GM03348 (cell line): ENCODE data around the gene NFIB.

Experiments
- DNase-seq: peaks from one replicate; pipeline ENCODE4 v3.0.0; 2012; ENCODE audit warnings: low spot score

Gene NFIB

GRCh38 chr9:14344941-14345353 is 31.0 kb upstream of the NFIB start:
- DNase-seq, result no peak

DNA sequence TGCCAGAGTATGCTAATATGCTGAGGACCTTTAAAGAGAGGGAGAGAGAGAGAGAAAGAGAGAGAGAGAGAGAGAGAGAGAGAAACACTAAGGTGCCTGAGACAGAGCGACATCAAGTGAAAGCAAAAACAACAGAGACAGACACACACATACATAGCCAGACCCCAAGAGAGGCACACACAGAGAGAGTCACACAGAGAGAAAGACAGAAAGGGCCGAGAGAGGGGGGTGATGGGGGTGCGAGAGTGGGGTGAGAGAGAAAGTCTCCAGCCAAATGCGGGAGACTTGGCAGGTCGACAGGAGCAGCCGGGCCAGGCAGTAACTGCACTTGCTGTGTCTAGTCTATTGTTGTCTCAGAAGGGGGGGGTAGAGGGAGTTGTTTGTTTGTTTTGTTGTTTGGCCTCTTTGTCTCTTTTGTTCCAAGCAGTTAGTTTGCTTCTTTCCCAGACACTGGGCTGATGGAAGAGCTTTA is 30.1 kb upstream of the NFIB start:
- no peak for DNase-seq

DNA sequence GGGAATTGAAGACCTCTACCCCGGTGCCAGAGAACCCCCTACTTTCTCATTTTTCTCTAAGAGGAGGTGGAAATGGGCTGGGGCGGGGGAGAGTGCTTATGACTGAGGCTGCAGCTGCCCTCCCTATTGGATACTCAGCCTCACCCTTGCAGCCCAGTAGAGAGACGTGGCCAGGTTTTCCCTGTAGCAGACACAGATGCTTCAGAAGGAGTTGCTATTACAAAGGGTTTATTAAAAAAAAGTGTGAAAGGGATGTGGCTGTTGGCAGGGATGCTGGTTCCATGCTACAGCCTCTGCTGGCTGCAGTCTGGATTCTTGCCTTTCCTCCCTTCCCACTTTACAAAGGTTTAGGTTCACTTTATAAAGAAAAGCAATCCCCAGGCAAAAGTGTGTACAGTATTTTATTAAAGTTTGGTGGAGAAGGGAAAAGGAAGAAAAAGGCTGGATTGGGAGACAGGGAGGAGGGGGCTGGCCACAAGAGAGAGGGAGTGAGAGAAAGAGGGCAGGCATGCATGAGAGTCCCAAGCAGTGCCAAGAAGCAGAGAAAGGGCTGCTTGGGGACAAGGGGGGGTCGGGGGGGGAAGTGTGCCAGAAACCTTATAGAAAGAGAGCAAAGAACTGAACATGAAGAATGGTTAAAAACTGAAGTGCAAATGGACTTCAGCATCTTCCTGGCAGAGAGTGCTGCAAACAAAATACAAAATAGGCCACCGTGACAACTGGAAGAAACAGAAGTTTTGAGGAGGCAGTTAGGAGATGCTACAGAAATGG is 29.5 kb upstream of the NFIB start:
- DNase-seq, result no peak

- no peak for DNase-seq
Measured at GRCh38 chr9:14342736-14343135, 28.8 kb upstream of the NFIB start.

- DNase-seq, result no peak
Measured at GRCh38 chr9:14341437-14342122, 27.6 kb upstream of the NFIB start.

DNA sequence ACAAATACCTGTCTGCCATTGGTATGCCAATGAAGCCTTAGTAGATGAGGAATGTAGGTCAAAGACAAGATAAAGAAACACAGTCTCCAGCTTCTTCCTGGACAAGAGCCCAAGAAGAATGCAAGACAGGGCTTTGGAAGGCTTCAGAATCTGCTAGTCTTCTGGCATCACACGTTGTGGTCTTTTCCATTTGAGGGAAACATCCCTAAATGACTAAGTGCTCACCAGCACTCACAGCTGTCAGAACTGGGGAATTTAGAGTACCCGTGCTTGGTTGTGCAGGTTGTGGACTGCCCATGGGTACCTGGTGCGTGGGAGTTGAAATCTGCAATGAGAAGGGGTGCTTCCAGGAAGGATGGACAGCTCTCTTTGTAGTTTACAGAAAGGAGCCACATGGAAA is 27.1 kb upstream of the NFIB start:
- no peak for DNase-seq

DNA sequence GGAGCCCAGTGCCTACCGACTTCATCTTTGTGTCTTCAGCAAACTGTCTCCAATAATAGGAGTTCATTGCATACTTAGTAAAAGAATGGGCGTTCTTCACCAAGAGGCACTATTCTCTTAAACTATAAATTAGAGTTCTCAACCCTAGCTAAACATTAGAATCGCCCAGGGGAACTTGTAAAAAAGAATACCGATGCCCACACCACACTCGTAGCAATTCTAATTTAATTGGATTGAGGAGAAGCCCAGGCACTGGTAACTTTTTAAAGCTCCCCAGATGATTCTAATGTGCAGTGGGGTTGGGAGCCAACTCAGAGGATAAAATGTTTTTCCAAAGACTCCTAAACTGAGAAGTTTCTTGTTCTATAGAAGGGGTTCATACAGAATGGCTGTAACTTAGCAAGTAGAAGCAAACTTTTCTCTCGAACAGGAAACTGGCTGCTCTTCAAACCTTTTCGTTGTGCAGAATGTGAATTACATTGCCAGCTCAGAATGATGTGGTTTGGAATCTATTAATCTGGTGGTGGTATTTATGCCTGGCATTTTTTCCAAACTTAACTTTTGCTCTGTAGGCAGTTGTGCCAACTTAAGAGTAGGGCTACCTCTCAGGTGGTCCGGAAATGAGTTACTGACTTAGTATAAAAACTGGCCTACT is 26.4 kb upstream of the NFIB start:
- no peak for DNase-seq

DNA sequence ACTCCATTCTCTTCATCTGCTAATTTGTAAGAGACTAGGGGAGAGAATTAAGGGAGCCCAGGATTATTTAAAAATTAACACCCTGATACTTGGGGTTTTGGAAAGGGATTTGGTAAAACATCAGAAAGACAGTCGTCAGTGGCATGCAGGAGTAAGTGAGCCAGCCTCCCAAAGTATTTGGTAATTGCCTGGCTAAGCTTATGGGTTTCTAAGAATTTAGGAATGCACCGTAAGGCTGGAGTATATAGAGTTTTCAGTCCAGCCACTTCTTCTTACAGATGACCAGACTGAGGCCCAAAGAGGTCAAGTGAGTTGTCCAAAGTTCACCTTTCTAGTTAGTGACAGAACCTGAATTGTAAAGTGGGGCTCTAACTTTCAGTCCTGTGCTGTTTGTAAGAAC is 25.8 kb upstream of the NFIB start:
- no peak for DNase-seq

- no peak for DNase-seq
Measured at GRCh38 chr9:14337615-14338014, 23.7 kb upstream of the NFIB start.

DNA sequence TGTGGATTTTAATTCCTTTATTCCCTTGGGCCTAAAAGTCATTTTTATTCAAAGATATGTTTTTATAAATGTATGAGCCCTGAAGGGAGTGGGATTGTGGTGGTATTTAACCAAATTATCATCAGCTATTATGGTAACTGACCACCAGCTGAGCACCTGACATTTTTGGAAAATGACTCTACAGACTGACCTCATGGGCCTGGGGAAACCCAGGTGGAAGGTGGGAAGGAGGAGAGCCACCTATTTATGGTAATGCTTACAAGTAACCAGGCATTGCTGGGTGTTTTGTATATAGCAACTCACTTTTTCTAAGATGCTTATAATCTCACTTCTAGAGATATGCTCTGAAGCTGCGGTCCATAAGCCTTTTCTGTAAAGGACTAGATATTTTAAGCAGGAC is 22.3 kb upstream of the NFIB start:
- no peak for DNase-seq

DNA sequence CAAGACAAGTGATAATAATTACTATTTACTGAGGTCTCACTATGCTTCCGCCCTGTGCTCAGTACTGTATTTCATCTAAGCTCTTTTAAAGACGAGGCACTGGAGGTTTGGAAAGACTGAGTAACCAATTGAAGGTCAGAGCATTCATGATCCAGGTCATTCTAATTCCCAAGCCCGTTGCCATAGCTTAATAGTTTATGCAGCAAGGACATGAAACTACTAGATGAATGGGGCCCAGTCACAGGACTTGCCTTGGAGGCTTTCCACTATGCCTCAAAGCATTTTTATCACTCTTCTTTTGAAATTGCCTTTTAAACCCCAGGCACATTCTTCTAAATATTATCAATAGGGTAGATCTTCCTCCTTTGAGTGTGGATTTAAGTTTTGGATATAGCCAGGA is 17.2 kb upstream of the NFIB start:
- no peak for DNase-seq

GRCh38 chr9:14327036-14327435 is 13.1 kb upstream of the NFIB start:
- DNase-seq, result no peak

DNA sequence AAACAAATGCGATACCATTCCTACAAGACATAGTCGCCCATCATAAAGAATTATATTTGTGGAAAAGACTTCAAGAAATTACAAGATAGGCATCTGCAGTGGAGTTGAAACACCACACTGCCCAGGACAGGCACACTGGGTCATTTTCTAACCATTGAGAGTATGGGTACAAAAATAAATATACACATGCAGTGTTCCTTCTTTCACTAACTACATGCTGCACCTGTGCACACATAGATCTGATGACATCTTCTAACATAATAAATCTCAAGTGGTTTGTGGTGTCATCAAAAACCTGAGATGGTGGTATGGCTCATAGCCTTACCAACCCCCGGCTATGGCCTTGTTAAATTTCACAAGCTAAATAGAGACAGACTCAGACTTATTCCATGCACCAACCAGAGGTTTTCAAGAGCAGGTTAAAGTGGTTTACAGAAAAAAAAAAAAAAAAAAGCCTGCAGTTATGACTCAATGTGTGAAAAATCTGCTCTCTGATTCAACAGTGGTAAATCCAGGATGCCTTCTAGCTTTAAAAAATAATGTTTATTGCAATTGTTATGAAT is 12.4 kb upstream of the NFIB start:
- peak; percentile 46 for DNase-seq

GRCh38 chr9:14325147-14325546 is 11.2 kb upstream of the NFIB start:
- no peak for DNase-seq

DNA sequence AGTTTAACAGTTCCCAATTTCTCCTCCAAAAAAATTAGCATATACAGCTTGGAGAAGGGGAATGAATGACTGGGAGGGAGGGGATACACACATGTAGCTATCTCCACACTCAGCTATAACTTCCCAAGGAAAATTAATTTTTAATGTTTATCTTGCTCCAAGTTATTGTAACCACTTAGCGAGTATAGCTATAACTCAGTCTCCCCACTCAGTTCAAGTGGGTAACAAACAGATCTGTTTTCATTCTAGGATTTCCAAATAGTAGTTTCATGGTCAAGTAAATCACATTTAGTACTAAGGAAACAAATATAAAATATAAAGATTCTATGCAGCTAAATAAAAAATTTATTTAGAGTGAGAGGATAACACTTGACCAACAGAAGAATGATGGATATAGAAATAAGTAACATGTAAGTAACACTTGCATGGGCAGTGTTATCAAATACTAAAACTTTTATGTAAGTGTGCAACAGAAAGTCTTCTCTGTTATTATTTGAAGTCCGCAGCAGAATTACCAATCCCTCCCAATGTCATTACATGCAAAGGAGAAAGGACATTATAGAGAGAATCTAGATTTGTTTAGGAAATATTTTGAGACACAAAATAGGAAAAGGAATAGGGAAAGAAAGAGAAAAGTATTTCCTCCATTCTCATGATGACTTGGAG is 10.2 kb upstream of the NFIB start:
- DNase-seq, result no peak

GRCh38 chr9:14323083-14323971 is 9.4 kb upstream of the NFIB start:
- DNase-seq, result no peak

- DNase-seq, result peak; percentile 93
Measured at GRCh38 chr9:14322211-14323082, 8.5 kb upstream of the NFIB start.

DNA sequence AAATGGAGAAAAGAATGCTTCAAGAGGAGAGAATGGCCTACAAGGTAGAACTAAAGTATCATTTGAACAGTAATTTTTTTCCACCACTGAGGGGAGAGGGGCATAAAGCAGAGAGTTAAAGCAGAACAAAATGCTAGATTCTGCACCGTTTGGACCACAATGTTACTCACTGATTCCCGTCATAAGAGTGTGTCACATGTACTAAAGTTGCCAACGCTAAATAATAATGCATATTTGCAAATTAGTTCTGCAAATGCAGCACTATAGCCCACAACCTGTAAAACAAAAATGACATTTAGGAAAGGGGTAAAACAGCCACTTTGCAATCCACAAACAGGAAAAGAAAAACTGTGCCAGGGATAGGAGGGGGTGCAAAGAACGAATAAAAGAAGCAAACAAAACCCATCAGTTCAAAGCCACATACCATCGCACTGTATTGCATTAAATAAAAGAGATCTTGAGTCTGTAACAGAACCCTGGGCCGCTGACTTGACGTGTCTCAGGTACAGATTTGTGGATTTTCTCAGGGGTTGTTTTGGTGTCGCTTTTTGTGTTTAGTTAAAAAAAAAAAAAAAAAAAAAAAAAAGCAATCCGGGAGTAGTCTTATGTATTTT is 7.7 kb upstream of the NFIB start:
- no peak for DNase-seq

- DNase-seq, result peak; percentile 60
Measured at GRCh38 chr9:14320271-14321181, 6.6 kb upstream of the NFIB start.
